ENCODE measurements around the gene ZKSCAN7.
"Not testable (repeated sequence)": the region's sequence is repeated elsewhere in the genome, so short reads cannot be mapped to it uniquely, and the experiment has no call there.

The ZKSCAN7 gene

GRCh38 chr3:44554626-44555592 lies at the start of gene ZKSCAN7:
TSS of gene ZKSCAN7 (plus strand) at chr3:44555193. CDS start at chr3:44557048, 1,855 bp downstream.
- DNase-seq: peak; percentile 66

- no peak for DNase-seq
Measured at GRCh38 chr3:44506556-44506955, 48.4 kb upstream of the ZKSCAN7 start.

GRCh38 chr3:44506961-44507360 lies 48.0 kb upstream of the ZKSCAN7 start:
- DNase-seq: no peak

GRCh38 chr3:44509393-44509921 lies 45.5 kb upstream of the ZKSCAN7 start:
- DNase-seq: no peak

- no peak for DNase-seq
Measured at GRCh38 chr3:44510000-44510368, 45.0 kb upstream of the ZKSCAN7 start.

- no peak for DNase-seq
Measured at GRCh38 chr3:44511238-44511566, 43.8 kb upstream of the ZKSCAN7 start.

GRCh38 chr3:44513513-44513912 lies 41.5 kb upstream of the ZKSCAN7 start:
- no peak for DNase-seq

GRCh38 chr3:44516230-44516629 lies 38.8 kb upstream of the ZKSCAN7 start:
- no peak for DNase-seq

- no peak for DNase-seq
Measured at GRCh38 chr3:44518782-44519156, 36.2 kb upstream of the ZKSCAN7 start.

GRCh38 chr3:44521721-44522120 lies 33.3 kb upstream of the ZKSCAN7 start:
- DNase-seq: no peak

- no peak for DNase-seq
Measured at GRCh38 chr3:44522494-44522933, 32.5 kb upstream of the ZKSCAN7 start.

GRCh38 chr3:44525060-44525459 lies 29.9 kb upstream of the ZKSCAN7 start:
- no peak for DNase-seq

GRCh38 chr3:44529927-44530326 lies 25.1 kb upstream of the ZKSCAN7 start:
- DNase-seq: no peak

GRCh38 chr3:44530911-44531310 lies 24.1 kb upstream of the ZKSCAN7 start:
- DNase-seq: no peak

GRCh38 chr3:44534659-44535058 lies 20.3 kb upstream of the ZKSCAN7 start:
- not testable (repeated sequence) for DNase-seq

- DNase-seq: no peak
Measured at GRCh38 chr3:44535364-44535763, 19.6 kb upstream of the ZKSCAN7 start.

- DNase-seq: not testable (repeated sequence)
Measured at GRCh38 chr3:44544811-44545210, 10.2 kb upstream of the ZKSCAN7 start.

GRCh38 chr3:44555723-44556122 lies 730 bp downstream of the ZKSCAN7 start:
- DNase-seq: no peak

- no peak for DNase-seq
Measured at GRCh38 chr3:44557074-44557473, 2.1 kb downstream of the ZKSCAN7 start.

GRCh38 chr3:44561076-44561475 lies 6.1 kb downstream of the ZKSCAN7 start:
- no peak for DNase-seq

GRCh38 chr3:44562147-44562546 lies 7.2 kb downstream of the ZKSCAN7 start:
- DNase-seq: no peak

- DNase-seq: no peak
Measured at GRCh38 chr3:44568561-44568960, 13.6 kb downstream of the ZKSCAN7 start.

- DNase-seq: no peak
Measured at GRCh38 chr3:44571024-44571423, 16.0 kb downstream of the ZKSCAN7 start.

- DNase-seq: no peak
Measured at GRCh38 chr3:44576613-44577012, 21.6 kb downstream of the ZKSCAN7 start.
